NCI-H1417 treated with DMSO at 0.1 percent for 48 hours (cell line): ENCODE results near the gene HTR2B.
"Not testable (repeated sequence)": the region's sequence is repeated elsewhere in the genome, so short reads cannot be mapped to it uniquely, and the experiment has no call there.

Source experiments
- DNase-seq: peaks from one replicate; lab custom pipeline; 2025; lab: John Stamatoyannopoulos, UW

HTR2B gene

GRCh38 chr2:231093933-231094332 is 30.9 kb downstream of the HTR2B start:
- no peak for DNase-seq

DNA sequence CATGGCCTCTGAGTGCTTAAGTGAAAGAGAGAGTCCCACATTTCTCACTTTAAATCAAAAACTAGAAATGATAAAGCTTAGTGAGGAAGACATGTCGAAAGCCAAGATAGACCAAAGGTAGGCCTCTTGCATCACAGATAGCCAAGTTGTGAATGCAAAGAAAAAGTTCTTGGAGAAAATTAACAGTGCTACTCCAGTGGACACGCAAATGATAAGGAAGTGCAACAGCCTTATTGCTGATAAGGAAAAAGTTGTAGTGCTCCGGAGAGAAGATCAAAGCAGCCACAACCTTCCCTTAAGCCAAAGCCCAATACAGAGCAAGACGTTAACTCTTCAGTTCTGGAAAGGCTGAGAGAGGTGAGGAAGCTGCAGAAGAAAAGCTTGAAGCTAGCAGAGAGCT is 36.1 kb downstream of the HTR2B start:
- no peak for DNase-seq

DNA sequence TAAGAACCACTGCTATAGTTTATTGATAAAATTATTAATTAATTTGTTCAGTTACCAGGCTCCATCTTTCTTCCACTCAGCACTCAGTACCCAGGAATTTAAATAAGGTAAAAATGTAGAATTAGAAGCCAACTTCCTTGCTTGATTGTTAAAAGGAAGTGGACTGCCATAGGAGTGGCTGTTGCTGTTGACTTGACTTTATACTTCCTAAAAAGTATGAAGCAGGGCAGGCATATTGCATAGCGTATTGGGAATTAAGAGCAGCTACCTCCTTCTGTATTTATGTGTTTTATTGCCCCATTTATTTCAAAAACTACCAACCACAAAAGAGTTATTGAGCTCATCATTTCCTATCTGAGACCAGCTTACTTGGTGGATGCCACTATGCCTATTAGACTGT is 40.3 kb downstream of the HTR2B start:
- no peak for DNase-seq

- DNase-seq: no peak
Observed at GRCh38 chr2:231069379-231070054, 55.3 kb downstream of the HTR2B start.

- DNase-seq: no peak
Observed at GRCh38 chr2:231068525-231069222, 56.2 kb downstream of the HTR2B start.

GRCh38 chr2:231067531-231067930 is 57.3 kb downstream of the HTR2B start:
- not testable (repeated sequence) for DNase-seq

GRCh38 chr2:231065966-231066365 is 58.9 kb downstream of the HTR2B start:
- DNase-seq: no peak

- no peak for DNase-seq
Observed at GRCh38 chr2:231063347-231063746, 61.5 kb downstream of the HTR2B start.

DNA sequence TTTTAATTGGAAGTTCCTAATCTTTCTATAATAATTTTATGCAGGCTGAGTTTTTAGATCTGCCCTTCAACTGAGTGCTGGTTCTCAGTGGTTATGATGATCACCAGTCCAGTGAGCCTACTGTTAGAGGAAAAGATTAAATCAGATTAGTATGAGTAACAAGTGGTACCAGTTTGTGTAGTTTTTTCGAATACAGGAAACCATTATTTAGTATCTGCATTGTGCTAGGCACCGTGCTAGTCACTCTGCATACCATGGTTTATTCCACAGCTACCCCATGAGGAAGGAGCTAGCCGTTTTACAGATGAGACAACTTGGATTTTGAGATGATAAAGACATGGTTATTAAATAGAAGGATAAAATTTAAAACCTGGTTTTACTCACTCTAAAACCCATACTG is 62.1 kb downstream of the HTR2B start:
- no peak for DNase-seq

GRCh38 chr2:231059756-231060155 is 65.1 kb downstream of the HTR2B start:
- DNase-seq: no peak

DNA sequence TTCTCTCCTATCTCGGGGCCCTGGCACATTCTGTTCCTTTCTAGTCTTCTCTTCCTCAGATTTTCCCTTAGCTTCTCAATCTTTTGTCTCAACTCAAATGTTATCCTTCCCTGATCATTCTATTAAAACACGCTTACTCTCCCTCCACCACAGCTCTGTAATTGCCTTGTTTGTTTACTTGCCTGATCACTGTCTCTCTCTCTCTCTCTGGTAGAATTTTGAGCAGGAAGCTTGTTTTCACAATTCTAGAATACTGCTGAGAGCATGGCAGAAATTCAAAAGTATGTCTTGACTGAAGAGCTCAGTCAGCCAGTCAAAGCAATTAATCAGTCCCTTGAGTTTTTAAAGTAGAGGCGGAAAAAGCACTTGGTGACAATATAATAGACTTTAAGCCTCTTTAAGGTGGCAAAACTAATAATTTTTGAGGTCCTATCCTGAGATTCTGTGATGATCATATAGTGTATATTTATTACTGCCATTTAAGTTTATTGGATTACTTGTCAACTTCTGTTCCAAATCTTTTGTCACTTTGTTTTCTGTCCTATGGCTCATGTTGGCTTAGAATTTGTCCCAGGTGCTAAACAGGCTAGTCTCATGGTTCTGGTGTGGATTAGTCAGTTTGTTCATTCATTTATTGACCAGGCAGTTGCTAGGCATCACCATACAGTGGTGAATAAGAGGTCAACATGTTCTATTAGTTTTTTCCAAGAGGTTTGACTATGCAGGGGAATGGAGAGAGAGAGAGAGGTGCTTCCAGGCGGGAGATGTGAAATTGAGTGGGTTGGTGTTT is 65.9 kb downstream of the HTR2B start:
- no peak for DNase-seq
